Ecto neural progenitor cell (in vitro differentiated cells): Measurements from ENCODE around the gene C1QTNF4.
"Not testable (repeated sequence)": the region's sequence is repeated elsewhere in the genome, so short reads cannot be mapped to it uniquely, and the experiment has no call there.

Source experiments
- DNase-seq: peaks from one replicate; pipeline ENCODE4 v3.0.0-alpha.2; 2018; ENCODE audit warnings: low spot score

Gene C1QTNF4

DNA sequence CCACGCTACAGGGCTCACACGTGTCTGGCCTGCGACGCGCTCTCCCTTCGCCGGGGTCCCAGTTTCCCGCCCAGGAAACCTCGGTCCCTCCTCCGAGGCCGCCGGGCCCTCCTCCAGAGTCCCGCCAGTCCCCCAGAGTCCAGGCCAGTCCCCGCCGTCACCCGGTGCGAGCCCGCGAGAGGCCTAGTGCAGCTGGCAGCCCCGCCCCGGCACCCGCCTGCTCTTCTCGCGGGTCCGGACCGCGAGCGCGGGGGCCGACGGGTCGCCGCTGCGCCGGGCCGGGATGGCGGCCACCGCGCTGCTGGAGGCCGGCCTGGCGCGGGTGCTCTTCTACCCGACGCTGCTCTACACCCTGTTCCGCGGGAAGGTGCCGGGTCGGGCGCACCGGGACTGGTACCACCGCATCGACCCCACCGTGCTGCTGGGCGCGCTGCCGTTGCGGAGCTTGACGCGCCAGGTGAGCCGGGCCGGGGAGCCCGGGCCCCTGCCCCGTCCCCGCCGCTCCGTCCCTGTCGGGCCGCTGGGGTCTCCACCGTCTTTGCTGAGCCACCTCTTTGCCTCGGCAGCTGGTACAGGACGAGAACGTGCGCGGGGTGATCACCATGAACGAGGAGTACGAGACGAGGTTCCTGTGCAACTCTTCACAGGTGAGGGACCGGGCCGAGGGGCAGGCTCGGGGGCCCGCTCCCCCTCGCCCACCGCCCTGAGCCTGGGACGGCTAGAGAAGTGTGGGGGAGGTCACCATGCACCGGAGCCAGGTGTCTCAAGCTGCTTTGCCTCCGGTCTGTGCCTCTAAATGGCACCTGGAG is 28.7 kb downstream of the C1QTNF4 start, which contains the start of gene PTPMT1:
Gene PTPMT1, plus strand, starts transcription at position 260 of the 809 bp plus-strand sequence. Its CDS starts 24 bp downstream, at position 284.
- peak; percentile 79 for DNase-seq

GRCh38 chr11:47564933-47565339 is 29.3 kb downstream of the C1QTNF4 start:
- no peak for DNase-seq

- not testable (repeated sequence) for DNase-seq
Measured at GRCh38 chr11:47564366-47564765, 29.8 kb downstream of the C1QTNF4 start.

- not testable (repeated sequence) for DNase-seq
Measured at GRCh38 chr11:47562393-47562792, 31.8 kb downstream of the C1QTNF4 start.

DNA sequence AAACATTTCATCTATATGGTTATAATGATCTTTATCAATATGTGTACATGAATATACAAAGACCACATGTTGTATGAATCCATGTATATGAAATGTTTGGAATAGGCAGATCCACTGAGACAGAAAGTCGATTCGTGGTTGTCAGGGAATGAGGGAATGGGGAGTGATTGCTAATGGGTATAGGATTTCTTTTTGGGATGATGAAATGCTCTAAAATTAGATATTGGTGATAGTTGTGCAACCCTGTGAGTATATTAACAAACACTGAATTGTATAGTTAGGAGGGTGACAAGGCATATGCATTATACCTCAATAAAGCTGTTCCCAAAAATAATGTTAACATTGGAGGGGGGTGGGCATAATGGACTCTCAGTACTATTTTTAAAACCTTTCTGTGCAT is 33.8 kb downstream of the C1QTNF4 start:
- no peak for DNase-seq

- no peak for DNase-seq
Measured at GRCh38 chr11:47558695-47559094, 35.5 kb downstream of the C1QTNF4 start.

GRCh38 chr11:47557004-47557403 is 37.2 kb downstream of the C1QTNF4 start:
- not testable (repeated sequence) for DNase-seq

- DNase-seq: no peak
Measured at GRCh38 chr11:47553406-47553743, 40.8 kb downstream of the C1QTNF4 start.

- peak; percentile 94 for DNase-seq
Measured at GRCh38 chr11:47552566-47553405, 41.4 kb downstream of the C1QTNF4 start, which contains the start of gene CELF1. Gene CELF1, minus strand, starts transcription at chr11:47553132. Its CDS starts 53,609 bp downstream, at chr11:47499523.

- peak; percentile 63 for DNase-seq
Measured at GRCh38 chr11:47552056-47552565, 42.1 kb downstream of the C1QTNF4 start.

GRCh38 chr11:47551086-47551485 is 43.1 kb downstream of the C1QTNF4 start:
- DNase-seq: no peak

DNA sequence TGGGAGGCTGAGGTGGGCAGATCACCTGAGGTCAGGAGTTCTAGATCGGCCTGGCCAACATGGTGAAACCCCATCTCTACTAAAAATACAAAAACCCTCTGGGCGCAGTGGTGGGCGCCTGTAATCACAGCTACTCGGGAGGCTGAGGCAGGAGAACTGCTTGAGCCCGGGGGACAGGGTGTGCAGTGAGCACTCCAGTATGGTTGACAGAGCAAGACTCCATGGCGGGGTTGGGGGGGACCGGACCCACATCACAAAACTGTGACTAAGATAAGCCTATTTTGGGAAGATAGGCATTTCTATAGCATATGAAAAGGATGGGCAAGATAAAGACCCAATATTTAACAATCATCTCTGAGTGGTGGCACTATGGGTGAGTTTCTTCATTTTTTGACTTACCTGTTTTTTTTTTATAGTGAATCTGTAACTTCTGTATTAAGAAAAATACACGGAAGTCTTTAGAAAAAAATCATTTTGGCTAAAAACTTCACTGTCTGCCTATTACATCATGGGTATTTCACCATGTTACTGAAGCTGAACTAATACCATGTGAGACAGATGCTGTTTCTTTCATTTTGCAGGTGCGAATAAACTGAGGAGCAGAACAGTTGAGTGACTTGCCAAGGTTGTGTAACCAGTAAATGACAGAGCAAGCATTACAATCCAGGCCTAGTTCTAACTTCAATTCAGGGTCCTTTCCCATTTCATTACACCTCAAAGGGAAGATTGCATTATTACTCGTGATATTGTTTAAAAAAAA is 43.7 kb downstream of the C1QTNF4 start:
- DNase-seq: no peak

DNA sequence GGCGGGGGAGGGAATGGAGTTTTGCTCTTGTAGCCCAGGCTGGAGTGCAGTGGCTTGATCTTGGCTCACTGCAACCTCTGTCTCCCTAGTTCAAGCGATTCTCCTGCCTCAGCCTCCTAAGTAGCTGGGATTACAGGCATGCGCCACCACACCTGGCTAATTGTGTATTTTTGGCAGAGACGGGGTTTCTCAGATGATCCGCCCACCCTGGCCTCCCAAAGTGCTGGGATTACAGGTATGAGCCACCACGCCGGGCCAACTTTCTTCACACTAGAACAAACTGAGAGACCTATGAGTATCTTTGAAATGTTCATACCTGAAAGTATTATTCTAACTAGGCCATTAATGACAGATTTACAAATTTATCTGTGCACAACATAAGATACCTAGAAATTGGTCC is 47.9 kb downstream of the C1QTNF4 start:
- not testable (repeated sequence) for DNase-seq

GRCh38 chr11:47545298-47545697 is 48.9 kb downstream of the C1QTNF4 start:
- DNase-seq: no peak

DNA sequence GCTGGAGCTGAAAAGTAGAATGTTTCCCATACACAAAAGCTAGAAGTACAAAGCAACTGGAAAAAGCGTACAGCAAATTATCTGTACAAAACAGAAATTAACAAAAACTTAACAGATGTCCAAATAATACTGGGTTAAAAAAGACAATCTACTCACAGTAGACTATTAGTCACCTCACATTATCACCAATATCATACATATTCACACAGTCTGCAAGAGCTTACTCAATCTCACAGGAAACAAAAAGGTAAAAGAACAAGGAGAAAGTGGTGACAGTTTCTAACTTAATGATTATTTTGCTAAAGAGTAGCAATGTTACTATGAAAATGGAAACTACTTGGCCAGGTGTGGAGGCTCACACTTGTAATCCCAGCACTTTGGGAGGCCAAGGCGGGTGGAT is 53.1 kb downstream of the C1QTNF4 start:
- no peak for DNase-seq

DNA sequence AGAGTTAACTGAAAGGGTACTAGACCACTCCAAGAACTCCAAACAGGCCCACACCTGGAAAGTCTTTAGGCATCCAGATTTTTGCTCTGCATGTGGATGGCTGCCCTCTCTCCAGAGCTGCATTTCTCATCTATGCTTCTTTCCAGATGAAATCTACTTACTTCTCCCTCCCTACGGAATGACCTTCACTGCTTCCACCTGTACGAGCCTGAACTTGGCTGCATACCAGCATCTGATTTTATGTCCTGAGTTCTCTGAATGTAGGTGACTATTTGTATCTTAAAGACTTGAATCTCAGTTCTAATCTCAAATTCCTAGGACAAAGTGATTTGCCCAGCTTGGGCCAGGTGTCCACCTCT is 54.6 kb downstream of the C1QTNF4 start:
- no peak for DNase-seq
